Progenitor cell of endocrine pancreas (in vitro differentiated cells): ENCODE measurements around the gene WDR37. TPM values are rescaled to one million over a fixed set of nuclear protein-coding genes. Genes with fewer than 3 reads are reported as not detected.
"Not testable (repeated sequence)": the region's sequence is repeated elsewhere in the genome, so short reads cannot be mapped to it uniquely, and the experiment has no call there.

Experiments
- DNase-seq: peaks from one replicate; pipeline ENCODE4 v3.0.0; 2021; ENCODE audit warnings: low spot score; ENCODE audit not compliant: unreplicated experiment
- H3K27ac Mint-ChIP-seq: 2 replicates; pipeline ENCODE4 v1.8.0; 2021; ENCODE audit warnings: mild to moderate bottlenecking, moderate library complexity, mixed read lengths
- H3K27me3 Mint-ChIP-seq: 2 replicates; pipeline ENCODE4 v1.8.0; 2021; ENCODE audit warnings: mixed read lengths
- H3K36me3 Mint-ChIP-seq: 2 replicates; pipeline ENCODE4 v1.8.0; 2022; ENCODE audit warnings: mixed read lengths; ENCODE audit not compliant: insufficient read depth
- H3K4me1 Mint-ChIP-seq: 2 replicates; pipeline ENCODE4 v1.8.0; 2021; ENCODE audit warnings: low read depth, mixed read lengths
- H3K4me3 Mint-ChIP-seq: 2 replicates; pipeline ENCODE4 v1.8.0; 2021; ENCODE audit warnings: low read depth, mild to moderate bottlenecking, moderate library complexity, mixed read lengths
- H3K9me3 Mint-ChIP-seq: 2 replicates; pipeline ENCODE4 v1.8.0; 2021; ENCODE audit warnings: low read depth, mixed read lengths
- total RNA-seq: library from RNA; stranded (reverse); gene quantifications from 2 replicates; pipeline ENCODE4 v1.2.1, GENCODE V29; 2021
- TF ChIP-seq, protein P1 (sequence below): fragments of 200-600 bp; sonication (generic); IDR thresholded peaks from one replicate; pipeline ENCODE4 v1.5.0; 2021; ENCODE audit warnings: antibody characterized with exemption, mild to moderate bottlenecking; ENCODE audit not compliant: unreplicated experiment

WDR37 gene
- total RNA-seq, 1 donor from 2014 or later = 18.7 TPM

DNA sequence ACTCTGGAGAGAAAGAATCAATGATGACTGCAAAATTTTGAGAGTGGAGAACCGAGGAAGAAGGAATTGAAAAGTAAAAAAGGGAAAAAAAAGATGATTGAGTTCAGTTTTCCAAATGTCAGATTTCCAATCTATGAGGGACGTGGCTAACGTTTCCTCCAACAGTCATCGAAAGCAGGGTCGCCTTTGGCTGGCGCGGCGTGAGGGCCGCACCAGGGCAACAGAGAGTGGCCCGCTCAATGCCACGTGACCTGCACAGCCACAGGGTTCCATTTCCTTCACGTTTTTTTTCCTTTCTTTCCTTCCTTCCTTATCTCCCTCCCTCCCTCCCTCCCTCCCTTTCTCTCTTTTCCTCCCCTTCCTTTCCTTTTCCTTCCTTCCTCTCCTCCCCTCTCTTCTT, 101.9 kb downstream of the WDR37 start:
- Mint-ChIP-seq H3K36me3 (no peaks in the 10 kb centered on the region), H3K4me1 (peaks cover 5% of the 10 kb centered on the region), H3K9me3 (no peaks in the 10 kb centered on the region), H3K27me3 (peaks cover 19% of the 10 kb centered on the region), H3K27ac (no peak overlapping the region), H3K4me3 (no peak overlapping the region)
- DNase-seq = no peak
- TF ChIP-seq, protein P1, sequence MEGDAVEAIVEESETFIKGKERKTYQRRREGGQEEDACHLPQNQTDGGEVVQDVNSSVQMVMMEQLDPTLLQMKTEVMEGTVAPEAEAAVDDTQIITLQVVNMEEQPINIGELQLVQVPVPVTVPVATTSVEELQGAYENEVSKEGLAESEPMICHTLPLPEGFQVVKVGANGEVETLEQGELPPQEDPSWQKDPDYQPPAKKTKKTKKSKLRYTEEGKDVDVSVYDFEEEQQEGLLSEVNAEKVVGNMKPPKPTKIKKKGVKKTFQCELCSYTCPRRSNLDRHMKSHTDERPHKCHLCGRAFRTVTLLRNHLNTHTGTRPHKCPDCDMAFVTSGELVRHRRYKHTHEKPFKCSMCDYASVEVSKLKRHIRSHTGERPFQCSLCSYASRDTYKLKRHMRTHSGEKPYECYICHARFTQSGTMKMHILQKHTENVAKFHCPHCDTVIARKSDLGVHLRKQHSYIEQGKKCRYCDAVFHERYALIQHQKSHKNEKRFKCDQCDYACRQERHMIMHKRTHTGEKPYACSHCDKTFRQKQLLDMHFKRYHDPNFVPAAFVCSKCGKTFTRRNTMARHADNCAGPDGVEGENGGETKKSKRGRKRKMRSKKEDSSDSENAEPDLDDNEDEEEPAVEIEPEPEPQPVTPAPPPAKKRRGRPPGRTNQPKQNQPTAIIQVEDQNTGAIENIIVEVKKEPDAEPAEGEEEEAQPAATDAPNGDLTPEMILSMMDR = no peak

DNA sequence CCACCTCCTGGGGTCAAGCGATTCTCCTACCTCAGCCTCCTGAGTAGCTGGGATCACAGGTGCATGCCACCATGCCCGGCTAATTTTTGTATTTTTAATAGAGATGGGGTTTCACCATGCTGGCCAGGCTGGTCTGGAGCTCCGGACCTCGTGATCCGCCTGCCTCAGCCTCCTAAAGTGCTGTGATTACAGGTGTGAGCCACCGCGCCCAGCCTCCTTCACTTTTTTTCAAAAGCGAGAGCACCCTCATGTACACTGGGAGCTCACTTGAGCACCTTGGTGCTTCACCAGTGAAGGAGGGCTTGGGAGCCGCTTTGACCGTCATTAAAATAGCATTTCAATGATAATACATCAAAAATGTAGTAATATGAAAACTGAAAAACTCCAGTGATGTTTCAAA, 102.4 kb downstream of the WDR37 start:
- not testable (repeated sequence) for H3K36me3 Mint-ChIP-seq, H3K4me3 Mint-ChIP-seq, H3K4me1 Mint-ChIP-seq, H3K27ac Mint-ChIP-seq, H3K9me3 Mint-ChIP-seq, DNase-seq
- peaks cover 19% of the 10 kb centered on the region for H3K27me3 Mint-ChIP-seq

DNA sequence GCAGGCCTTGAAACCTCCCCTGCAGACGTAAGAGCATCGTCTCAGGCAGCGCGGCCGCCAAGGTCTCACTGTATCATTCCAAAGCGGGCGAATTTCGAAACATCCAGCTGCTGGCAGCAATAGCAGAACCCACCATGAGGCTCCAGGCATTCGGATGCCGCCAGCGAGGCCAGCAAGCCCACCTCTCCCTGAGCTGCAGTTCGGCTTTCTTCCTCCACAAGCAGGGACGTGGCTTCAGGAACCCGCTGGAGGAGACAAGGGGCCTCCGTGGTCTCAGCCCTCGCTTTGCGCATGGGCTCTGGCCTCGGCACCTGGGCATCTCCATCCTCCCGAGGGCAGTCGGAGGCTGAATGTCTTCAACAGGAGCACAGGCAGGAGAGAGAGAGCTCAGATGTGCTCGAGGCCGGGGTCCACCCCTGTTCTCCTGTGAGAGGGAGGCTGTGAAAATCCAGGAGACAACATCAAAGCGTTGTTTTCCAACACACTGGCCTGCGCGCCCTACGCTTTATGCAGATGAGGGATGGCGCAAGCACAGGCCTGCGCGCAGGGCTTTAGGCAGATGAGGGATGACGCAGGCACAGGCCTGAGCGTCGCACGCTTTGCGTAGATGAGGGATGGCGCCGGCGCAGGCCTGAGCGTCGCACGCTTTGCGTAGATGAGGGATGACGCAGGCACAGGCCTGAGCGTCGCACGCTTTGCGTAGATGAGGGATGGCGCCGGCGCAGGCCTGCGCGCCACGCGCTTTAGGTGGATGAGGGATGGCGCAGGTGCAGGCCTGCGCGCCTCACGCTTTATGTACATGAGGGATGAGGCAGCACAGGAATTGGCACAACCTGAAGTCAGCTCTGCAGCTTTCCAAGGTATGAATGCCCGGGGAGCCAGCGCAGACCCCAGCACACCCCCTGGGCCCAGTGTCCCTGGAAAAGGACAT, 103.2 kb downstream of the WDR37 start:
- Mint-ChIP-seq H3K36me3 (no peaks in the 10 kb centered on the region), H3K9me3 (no peaks in the 10 kb centered on the region), H3K27ac (no peak overlapping the region), H3K4me3 (no peak overlapping the region), H3K4me1 (no peaks in the 10 kb centered on the region), H3K27me3 (peaks cover 15% of the 10 kb centered on the region)
- no peak for DNase-seq
- TF ChIP-seq, protein P1 = no peak

DNA sequence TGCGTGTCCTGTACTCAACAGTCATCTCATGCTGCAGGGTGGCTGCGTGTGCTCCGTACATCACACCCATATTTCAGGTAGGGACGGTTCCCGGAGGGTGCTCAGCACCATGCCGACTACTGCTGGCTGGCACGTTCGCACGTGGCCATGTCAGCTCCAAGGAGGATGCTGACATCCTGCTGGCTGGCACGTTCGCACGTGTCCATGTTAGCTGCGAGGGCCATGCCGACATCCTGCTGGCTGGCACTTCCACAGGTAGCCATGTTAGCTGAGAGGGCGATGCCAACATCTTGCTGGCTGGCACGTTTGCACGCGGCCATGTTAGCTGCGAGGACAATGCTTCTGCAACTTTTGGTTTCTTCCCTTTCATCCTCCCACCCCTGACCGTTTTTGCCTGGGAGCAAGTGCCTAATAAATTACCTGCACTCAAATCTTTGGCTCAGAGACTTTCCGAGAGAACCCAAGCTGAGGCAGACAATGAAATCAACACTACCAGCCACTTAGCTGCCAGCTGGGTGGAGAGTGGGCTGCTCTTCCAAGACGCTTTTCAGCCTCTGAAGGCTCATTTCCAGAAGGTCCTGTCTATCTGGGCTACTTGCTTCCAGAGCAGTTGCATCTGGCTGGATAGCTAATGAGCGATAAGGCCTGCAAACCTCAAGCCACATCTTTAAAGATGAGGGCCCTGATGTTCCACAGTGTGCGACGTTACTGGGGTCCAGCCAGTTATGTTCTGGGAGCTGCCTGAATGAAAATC, 104.6 kb downstream of the WDR37 start:
- H3K27me3 Mint-ChIP-seq = peaks cover 10% of the 10 kb centered on the region
- H3K27ac Mint-ChIP-seq = no peak overlapping the region
- H3K4me3 Mint-ChIP-seq = no peak overlapping the region
- H3K9me3 Mint-ChIP-seq = no peaks in the 10 kb centered on the region
- DNase-seq = no peak
- no peaks in the 10 kb centered on the region for H3K36me3 Mint-ChIP-seq
- no peaks in the 10 kb centered on the region for H3K4me1 Mint-ChIP-seq
- TF ChIP-seq, protein P1 = no peak

DNA sequence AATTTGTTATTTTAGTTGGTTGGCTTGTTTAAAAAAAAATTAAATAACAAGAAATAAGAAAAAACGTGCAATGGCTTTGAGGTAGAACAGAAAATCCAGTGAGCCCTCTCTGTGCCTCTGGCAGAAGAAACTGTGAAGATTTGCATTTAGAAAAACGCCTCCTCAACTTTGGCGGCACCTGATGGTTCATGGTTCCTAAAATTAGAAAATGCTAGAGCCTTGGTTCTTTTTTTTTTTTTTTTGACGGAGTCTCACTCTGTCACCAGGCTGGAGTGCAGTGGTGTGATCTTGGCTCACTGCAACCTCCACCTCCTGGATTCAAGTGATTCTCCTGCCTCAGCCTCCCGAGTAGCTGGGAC, 105.1 kb downstream of the WDR37 start:
- not testable (repeated sequence) for DNase-seq, H3K27ac Mint-ChIP-seq, H3K4me1 Mint-ChIP-seq, H3K36me3 Mint-ChIP-seq, H3K9me3 Mint-ChIP-seq, H3K4me3 Mint-ChIP-seq
- peaks cover 10% of the 10 kb centered on the region for H3K27me3 Mint-ChIP-seq

DNA sequence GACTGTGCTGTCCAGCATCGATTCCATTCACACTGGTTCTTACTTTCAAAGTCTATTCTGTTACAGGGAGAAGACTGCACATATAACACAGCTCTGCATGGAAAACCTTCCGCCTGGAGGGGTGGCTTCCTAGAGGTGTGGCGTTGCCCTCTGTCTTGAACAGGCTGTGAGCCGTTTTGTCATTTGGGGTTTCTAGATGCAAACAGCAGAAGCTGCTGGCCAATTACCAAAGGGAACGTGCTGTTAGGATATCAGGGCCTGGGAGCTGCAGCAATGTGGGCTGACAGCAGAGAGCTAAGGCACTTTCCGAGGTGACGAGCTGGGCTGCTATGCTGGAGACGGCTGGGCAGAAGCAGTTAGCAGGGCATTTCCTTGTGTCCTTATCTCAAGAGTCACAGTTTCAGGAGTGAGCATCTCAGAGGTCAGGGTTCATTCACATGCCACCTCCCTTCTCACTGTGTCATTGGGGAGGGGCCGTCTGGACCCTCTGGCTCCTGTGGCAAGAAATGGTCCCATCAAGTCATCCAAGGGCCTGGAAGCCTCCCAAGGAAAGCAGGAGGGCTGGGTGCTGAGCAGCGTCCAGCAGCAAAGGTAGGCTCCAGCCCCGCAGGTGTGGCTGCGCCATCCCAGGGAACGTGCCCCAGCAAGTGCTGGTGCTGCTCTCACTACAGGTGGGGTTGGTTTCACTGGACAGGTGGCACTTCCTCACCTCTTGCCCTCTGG, 106.5 kb downstream of the WDR37 start:
- Mint-ChIP-seq H3K9me3 (no peaks in the 10 kb centered on the region), H3K4me3 (no peak overlapping the region), H3K27me3 (peaks cover 7% of the 10 kb centered on the region), H3K4me1 (no peaks in the 10 kb centered on the region), H3K36me3 (no peaks in the 10 kb centered on the region), H3K27ac (no peak overlapping the region)
- no peak for DNase-seq
- TF ChIP-seq, protein P1 = no peak
